RWPE1 (cell line): ENCODE data around the gene EPS15.

Experiments
- CTCF ChIA-PET: fragments of 350-600 bp; sonication (Branson Sonifier 250); formaldehyde crosslinking; extraction: SDS; loops from one replicate; lab custom pipeline; 2021; lab: Yijun Ruan, JAX
- POLR2A ChIA-PET: fragments of 400-600 bp; formaldehyde crosslinking; extraction: SDS; loops from one replicate; lab custom pipeline; 2020; ENCODE audit warnings: antibody characterized with exemption; ENCODE audit not compliant: low non-redundant PET; lab: Yijun Ruan, JAX
- DNase-seq: peaks from one replicate; pipeline ENCODE4 v3.0.0; 2012; ENCODE audit warnings: low spot score
- H3K27ac ChIP-seq: fragments of 450-650 bp; 2 replicates; pipeline ENCODE4 v1.5.1; 2017
- CTCF ChIP-seq: fragments of 450-650 bp; conservative IDR thresholded peaks from 2 replicates; pipeline ENCODE4 v1.5.1; 2017; ENCODE audit warnings: low read depth, mild to moderate bottlenecking

EPS15 gene

GRCh38 chr1:51380936-51381335 is 138.1 kb downstream of the EPS15 start:
- TF ChIP-seq CTCF, result no peak
- no peak for DNase-seq
- POLR2A ChIA-PET, result no interaction called here
- CTCF ChIA-PET, result no interaction called here
- no peak overlapping the region for H3K27ac ChIP-seq

GRCh38 chr1:51378871-51379270 is 140.2 kb downstream of the EPS15 start:
- no peak for DNase-seq
- CTCF ChIA-PET, result interaction anchor here (0.7 kb wide), 1 partner anchor 36 kb away, joined by 3 read pairs; no protein-coding TSS in a partner anchor
- H3K27ac ChIP-seq, result no peak overlapping the region
- TF ChIP-seq CTCF, result no peak
- POLR2A ChIA-PET, result no interaction called here

GRCh38 chr1:51373898-51374297 is 145.2 kb downstream of the EPS15 start:
- no peak for DNase-seq
- H3K27ac ChIP-seq, result no peak overlapping the region
- TF ChIP-seq CTCF, result no peak
- ChIA-PET CTCF (interaction anchor here (0.6 to 0.7 kb wide), 3 partner anchors 45 to 405 kb away, joined by 3 read pairs; no protein-coding TSS in a partner anchor), POLR2A (no interaction called here)

- TF ChIP-seq CTCF, result no peak
- ChIA-PET POLR2A (no interaction called here), CTCF (interaction anchor here (0.6 kb wide), 1 partner anchor 918 kb away, joined by 3 read pairs; no protein-coding TSS in a partner anchor)
- no peak for DNase-seq
- no peak overlapping the region for H3K27ac ChIP-seq
These were observed 146.5 kb downstream of the EPS15 start for GRCh38 chr1:51372561-51372960.

GRCh38 chr1:51369171-51369570 is 149.9 kb downstream of the EPS15 start:
- no peak for TF ChIP-seq CTCF
- CTCF ChIA-PET, result interaction anchor here (0.6 kb wide), 1 partner anchor 40 kb away, joined by 6 read pairs; no protein-coding TSS in a partner anchor
- no peak for DNase-seq
- POLR2A ChIA-PET, result no interaction called here
- no peak overlapping the region for H3K27ac ChIP-seq

GRCh38 chr1:51365774-51366173 is 153.3 kb downstream of the EPS15 start:
- DNase-seq, result no peak
- H3K27ac ChIP-seq, result no peak overlapping the region
- ChIA-PET CTCF (interaction anchor here (0.6 kb wide), 1 partner anchor 231 kb away, joined by 6 read pairs; no protein-coding TSS in a partner anchor), POLR2A (no interaction called here)
- no peak for TF ChIP-seq CTCF
